Lower lobe of right lung (tissue), 2 donors: ENCODE measurements around the gene WDFY4. TPM values are rescaled to one million over a fixed set of nuclear protein-coding genes. Genes with fewer than 3 reads are reported as not detected.

Source experiments
- ATAC-seq, 2 donors: fragments of 200-7000 bp; cut with Tn5 transposase; one replicate each; pipeline ENCODE4 v1.9.1; 2020 to 2022; ENCODE audit warnings: mild to moderate bottlenecking in 2 of 2, moderate library complexity in 2 of 2
- DNase-seq: peaks from one replicate; pipeline ENCODE4 v3.0.0-alpha.2; 2020
- H3K27ac ChIP-seq: fragments of 200-600 bp; one replicate; pipeline ENCODE4 v1.8.0; 2022
- H3K27me3 ChIP-seq: fragments of 200-600 bp; one replicate; pipeline ENCODE4 v1.8.0; 2022; ENCODE audit warnings: low read depth
- H3K36me3 ChIP-seq: fragments of 200-600 bp; one replicate; pipeline ENCODE4 v1.8.0; 2022; ENCODE audit warnings: mild to moderate bottlenecking
- H3K4me1 ChIP-seq: fragments of 200-600 bp; one replicate; pipeline ENCODE4 v1.8.0; 2022
- H3K4me3 ChIP-seq: fragments of 200-600 bp; one replicate; pipeline ENCODE4 v1.8.0; 2022; ENCODE audit warnings: mild to moderate bottlenecking
- H3K9me3 ChIP-seq: fragments of 200-600 bp; one replicate; pipeline ENCODE4 v1.8.0; 2022
- intact Hi-C: fragments of 100-400 bp; cut with DNase I; formaldehyde crosslinking; loops from one replicate; pipeline ENCODE4 v1.11.0; 2022
- total RNA-seq: library from RNA; stranded (reverse); fragmentation: NEBNext Ultra II Directional; extraction: Animal tissue kit (Norgen Biotek cat#: 25700); gene quantifications from one replicate; pipeline ENCODE4 v1.2.1, GENCODE V29; 2021
- TF ChIP-seq, protein P1 (sequence below): fragments of 200-600 bp; IDR thresholded peaks from one replicate; pipeline ENCODE4 v1.8.0; 2022; ENCODE audit warnings: antibody characterized with exemption, mild to moderate bottlenecking
- donor health status: DM: no; HTN: yes; CAD: no; lungs with severe emphysema.

The WDFY4 gene
- total RNA-seq, 1 donor from 2014 or later = 44.4 TPM

DNA sequence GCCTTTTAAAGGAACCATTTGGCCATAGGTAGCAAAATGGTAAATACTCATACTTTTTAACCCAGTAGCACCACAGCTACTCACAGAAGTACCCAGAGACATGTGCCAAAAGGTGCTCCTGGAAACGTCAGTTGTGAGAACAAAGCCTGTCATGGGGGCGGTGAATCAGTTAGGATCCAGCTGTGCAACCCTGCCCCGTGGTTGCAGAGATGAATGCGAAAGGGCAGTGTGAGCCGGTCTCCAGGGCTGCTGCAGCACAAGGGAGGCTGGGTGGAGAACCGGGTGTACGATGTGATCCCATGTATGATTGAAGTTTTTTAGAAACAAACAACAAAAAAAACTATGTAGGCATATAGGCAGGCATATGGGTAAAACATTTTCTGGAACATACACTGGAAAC, 256.3 kb downstream of the WDFY4 start:
- no peak for DNase-seq
- intact Hi-C loops = no loop called here
- no peak overlapping the region for H3K27ac ChIP-seq
- no peaks in the 10 kb centered on the region for H3K36me3 ChIP-seq
- no peaks in the 10 kb centered on the region for H3K9me3 ChIP-seq
- no peak for ATAC-seq
- no peaks in the 10 kb centered on the region for H3K4me1 ChIP-seq
- no peak overlapping the region for H3K4me3 ChIP-seq
- TF ChIP-seq, protein P1, sequence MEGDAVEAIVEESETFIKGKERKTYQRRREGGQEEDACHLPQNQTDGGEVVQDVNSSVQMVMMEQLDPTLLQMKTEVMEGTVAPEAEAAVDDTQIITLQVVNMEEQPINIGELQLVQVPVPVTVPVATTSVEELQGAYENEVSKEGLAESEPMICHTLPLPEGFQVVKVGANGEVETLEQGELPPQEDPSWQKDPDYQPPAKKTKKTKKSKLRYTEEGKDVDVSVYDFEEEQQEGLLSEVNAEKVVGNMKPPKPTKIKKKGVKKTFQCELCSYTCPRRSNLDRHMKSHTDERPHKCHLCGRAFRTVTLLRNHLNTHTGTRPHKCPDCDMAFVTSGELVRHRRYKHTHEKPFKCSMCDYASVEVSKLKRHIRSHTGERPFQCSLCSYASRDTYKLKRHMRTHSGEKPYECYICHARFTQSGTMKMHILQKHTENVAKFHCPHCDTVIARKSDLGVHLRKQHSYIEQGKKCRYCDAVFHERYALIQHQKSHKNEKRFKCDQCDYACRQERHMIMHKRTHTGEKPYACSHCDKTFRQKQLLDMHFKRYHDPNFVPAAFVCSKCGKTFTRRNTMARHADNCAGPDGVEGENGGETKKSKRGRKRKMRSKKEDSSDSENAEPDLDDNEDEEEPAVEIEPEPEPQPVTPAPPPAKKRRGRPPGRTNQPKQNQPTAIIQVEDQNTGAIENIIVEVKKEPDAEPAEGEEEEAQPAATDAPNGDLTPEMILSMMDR = no peak
- no peaks in the 10 kb centered on the region for H3K27me3 ChIP-seq

DNA sequence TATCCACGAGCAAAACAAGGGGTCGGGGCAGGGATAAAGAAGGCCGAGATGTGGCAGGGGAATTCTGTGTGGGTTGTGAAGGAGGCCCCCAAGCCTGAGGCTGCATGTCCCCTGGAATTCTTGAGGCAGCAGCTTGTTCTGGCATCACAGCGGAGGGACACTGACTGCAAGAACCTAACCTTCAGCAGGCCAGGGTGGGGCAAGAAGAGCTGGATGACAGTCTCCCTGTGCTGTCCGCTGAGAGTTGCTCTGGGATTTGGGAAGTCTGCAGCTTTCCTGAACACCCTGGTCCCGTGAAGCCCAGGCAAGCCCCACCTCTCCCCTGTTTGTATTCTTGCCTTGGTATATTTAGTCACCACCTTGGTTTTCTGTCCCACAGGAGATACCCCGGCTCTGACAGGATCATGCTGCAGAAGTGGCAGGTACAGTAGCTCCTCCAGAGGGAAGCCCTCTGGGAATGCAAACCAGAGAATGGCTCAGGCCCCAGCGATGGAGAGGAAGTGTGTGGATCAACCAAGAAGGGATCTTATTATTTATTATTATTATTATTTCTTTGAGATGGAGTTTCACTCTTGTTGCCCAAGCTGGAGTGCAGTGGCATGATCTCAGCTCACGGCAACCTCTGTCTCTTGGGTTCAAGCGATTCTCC, 256.9 kb downstream of the WDFY4 start:
- Histone ChIP-seq H3K4me3 (no peak overlapping the region), H3K27ac (no peak overlapping the region), H3K27me3 (no peaks in the 10 kb centered on the region), H3K9me3 (no peaks in the 10 kb centered on the region), H3K4me1 (no peaks in the 10 kb centered on the region), H3K36me3 (no peaks in the 10 kb centered on the region)
- TF ChIP-seq, protein P1 = no peak
- no peak for ATAC-seq
- DNase-seq = no peak
- intact Hi-C loops = no loop called here

DNA sequence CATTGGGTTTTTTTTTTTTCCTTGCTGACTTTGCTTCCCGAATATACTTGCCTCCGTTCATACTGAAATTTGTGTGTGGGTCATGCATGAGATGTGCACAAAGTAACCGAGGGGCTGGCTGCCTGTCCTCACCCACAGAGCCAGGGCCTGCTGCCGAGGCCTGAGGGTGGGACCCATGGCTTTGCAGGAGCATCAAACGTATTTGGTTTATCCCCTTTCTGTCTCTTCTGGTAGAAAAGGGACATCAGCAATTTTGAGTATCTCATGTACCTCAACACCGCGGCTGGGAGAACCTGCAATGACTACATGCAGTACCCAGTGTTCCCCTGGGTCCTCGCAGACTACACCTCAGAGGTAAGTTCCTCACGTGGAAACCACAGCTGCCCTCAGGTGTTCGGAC, 258.4 kb downstream of the WDFY4 start:
- no peaks in the 10 kb centered on the region for H3K36me3 ChIP-seq
- TF ChIP-seq, protein P1 = no peak
- no peaks in the 10 kb centered on the region for H3K27me3 ChIP-seq
- no peaks in the 10 kb centered on the region for H3K9me3 ChIP-seq
- H3K4me3 ChIP-seq = no peak overlapping the region
- DNase-seq = no peak
- intact Hi-C loops = no loop called here
- no peaks in the 10 kb centered on the region for H3K4me1 ChIP-seq
- ATAC-seq = no peak
- no peak overlapping the region for H3K27ac ChIP-seq

DNA sequence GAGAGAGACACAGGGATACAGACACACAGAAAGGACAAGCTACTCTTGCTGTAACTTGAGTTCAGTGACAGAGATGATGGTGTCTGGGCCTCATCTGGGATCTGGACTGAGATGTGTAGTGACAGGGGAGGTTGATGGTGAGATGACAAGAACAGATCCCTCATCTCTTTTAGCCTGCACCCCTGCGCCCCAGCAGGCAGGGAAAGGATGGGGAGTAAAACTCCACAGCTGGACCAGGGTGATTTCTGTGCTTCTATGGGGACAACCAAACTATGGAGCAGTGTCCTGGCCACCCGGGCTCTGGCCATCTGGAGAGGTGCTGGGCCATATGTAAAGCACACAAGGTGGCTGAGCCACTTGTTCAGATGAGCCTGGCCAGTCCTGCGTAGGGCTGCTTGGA, 259.5 kb downstream of the WDFY4 start:
- Histone ChIP-seq H3K36me3 (no peaks in the 10 kb centered on the region), H3K27me3 (no peaks in the 10 kb centered on the region), H3K4me1 (no peaks in the 10 kb centered on the region), H3K9me3 (no peaks in the 10 kb centered on the region), H3K4me3 (no peak overlapping the region), H3K27ac (no peak overlapping the region)
- DNase-seq (no peak), ATAC-seq (no peak)
- TF ChIP-seq, protein P1 = no peak
- intact Hi-C loops = no loop called here

DNA sequence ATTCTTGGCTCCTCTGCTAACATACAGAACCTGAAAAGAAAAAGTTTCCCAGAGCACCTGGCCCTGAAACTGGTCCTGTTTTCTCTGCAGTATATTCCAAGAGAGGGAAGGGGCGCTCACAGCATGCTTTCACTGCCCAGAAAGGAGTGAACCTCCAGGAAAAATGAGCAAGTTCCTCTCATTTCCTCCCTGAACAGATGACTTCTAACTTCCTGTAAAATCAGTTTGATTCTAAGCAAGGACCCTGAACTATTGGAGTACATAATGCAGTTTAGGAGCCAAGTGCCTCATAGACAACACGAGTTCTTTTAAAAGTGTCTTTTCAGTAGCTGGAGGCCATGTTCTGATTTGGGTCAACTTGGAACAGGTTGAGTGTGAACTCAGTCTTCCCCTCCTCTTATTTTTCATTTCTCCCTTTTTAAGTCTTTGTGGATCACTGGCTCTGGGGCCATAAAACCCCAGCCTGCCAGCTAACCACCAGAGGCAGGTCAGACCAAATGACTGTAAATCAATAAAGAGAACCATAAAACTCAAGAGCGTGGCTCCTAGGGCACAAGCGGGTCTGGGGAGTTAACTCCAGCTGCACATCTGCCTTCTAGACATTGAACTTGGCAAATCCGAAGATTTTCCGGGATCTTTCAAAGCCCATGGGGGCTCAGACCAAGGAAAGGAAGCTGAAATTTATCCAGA, 260.9 kb downstream of the WDFY4 start:
- H3K27ac ChIP-seq = no peak overlapping the region
- intact Hi-C loops = no loop called here
- H3K27me3 ChIP-seq = no peaks in the 10 kb centered on the region
- ATAC-seq = no peak
- H3K4me1 ChIP-seq = no peaks in the 10 kb centered on the region
- no peak for DNase-seq
- no peak overlapping the region for H3K4me3 ChIP-seq
- H3K9me3 ChIP-seq = no peaks in the 10 kb centered on the region
- TF ChIP-seq, protein P1 = no peak
- H3K36me3 ChIP-seq = no peaks in the 10 kb centered on the region
